OCI-LY7 (cell line): ENCODE data around the gene KCTD8.

ENCODE experiments used
- EZH2phosphoT487 ChIP-seq: fragments of 200-600 bp; sonication (generic); IDR thresholded peaks from 2 replicates; pipeline ENCODE4 v1.6.1; 2018; ENCODE audit warnings: low read depth, borderline replicate concordance, mild to moderate bottlenecking, mixed run types, antibody characterized with exemption, low read length, moderate library complexity, mixed read lengths
- TF ChIP-seq, protein P1 (sequence below): fragments of 200-600 bp; sonication (generic); conservative IDR thresholded peaks from 2 replicates; pipeline ENCODE4 v1.5.1; 2014; ENCODE audit warnings: mild to moderate bottlenecking, antibody characterized with exemption, low read length, moderate library complexity, mixed read lengths

DNA sequence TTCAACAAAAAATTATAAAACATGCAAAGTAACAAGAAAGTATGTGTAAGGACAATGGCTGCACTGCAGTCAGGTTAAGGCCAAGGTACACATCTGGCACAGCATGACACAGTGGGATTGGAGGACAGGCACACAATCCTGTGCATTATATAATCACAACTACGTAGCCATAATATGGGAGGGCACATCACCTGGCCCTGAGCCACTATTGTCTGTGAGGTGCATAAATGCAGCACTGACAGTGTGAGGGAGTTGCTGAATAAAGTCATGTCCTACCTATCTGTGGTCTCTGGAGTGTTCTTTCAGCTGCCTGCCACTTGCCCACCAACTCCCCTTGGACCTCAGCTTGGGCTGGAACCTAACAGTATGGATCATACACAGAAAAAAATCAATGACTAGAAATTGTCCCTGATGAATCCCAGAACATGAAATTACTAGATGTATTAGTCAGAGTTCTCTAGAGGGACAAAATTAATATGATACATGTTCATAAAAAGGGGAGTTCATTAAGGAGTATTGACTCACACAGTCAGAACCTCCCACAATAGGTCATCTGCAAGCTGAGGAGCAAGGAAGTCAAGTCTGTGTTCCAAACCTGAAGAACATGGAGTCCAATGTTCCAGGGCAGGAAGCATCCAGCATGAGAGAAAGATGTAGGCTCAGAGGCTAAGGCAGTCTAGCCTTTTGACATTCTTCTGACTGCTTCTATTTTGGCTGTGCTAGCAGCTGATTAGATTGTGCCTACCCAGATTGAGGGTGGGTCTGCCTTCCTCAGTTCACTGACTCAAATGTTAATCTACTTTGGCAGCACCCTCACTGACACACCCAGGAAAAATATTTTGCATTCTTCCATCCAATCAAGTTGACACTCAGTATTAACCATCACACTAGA is 46.4 kb upstream of the KCTD8 start:
- TF ChIP-seq, protein P1, sequence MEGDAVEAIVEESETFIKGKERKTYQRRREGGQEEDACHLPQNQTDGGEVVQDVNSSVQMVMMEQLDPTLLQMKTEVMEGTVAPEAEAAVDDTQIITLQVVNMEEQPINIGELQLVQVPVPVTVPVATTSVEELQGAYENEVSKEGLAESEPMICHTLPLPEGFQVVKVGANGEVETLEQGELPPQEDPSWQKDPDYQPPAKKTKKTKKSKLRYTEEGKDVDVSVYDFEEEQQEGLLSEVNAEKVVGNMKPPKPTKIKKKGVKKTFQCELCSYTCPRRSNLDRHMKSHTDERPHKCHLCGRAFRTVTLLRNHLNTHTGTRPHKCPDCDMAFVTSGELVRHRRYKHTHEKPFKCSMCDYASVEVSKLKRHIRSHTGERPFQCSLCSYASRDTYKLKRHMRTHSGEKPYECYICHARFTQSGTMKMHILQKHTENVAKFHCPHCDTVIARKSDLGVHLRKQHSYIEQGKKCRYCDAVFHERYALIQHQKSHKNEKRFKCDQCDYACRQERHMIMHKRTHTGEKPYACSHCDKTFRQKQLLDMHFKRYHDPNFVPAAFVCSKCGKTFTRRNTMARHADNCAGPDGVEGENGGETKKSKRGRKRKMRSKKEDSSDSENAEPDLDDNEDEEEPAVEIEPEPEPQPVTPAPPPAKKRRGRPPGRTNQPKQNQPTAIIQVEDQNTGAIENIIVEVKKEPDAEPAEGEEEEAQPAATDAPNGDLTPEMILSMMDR, result no peak
- no peak for TF ChIP-seq EZH2phosphoT487
